NT2/D1 (cell line): ENCODE measurements around the gene SH2D3C.
"Not testable (repeated sequence)": the region's sequence is repeated elsewhere in the genome, so short reads cannot be mapped to it uniquely, and the experiment has no call there.

Source experiments
- DNase-seq: peaks from one replicate; pipeline ENCODE4 v3.0.0-alpha.2; 2011; ENCODE audit warnings: low read depth, low spot score
- H3K27me3 ChIP-seq: 2 replicates; pipeline ENCODE4 v1.6.0; 2011; ENCODE audit warnings: mild to moderate bottlenecking; ENCODE audit not compliant: insufficient read length, insufficient read depth
- H3K36me3 ChIP-seq: 2 replicates; pipeline ENCODE4 v1.6.1; 2011; ENCODE audit warnings: mild to moderate bottlenecking, low read length, mixed read lengths; ENCODE audit not compliant: insufficient read depth, insufficient read length
- H3K4me1 ChIP-seq: 2 replicates; pipeline ENCODE4 v1.5.1; 2011; ENCODE audit not compliant: insufficient read depth, insufficient read length
- H3K4me3 ChIP-seq: 2 replicates; pipeline ENCODE4 v1.5.1; 2011; ENCODE audit warnings: low read depth; ENCODE audit not compliant: insufficient read length
- H3K9ac ChIP-seq: 2 replicates; pipeline ENCODE4 v1.6.0; 2011; ENCODE audit warnings: low read depth; ENCODE audit not compliant: insufficient read length
- H3K9me3 ChIP-seq: 2 replicates; pipeline ENCODE4 v1.5.1; 2011; ENCODE audit warnings: mild to moderate bottlenecking, low read length; ENCODE audit not compliant: insufficient read depth
- SUZ12 ChIP-seq: IDR thresholded peaks from 2 replicates; pipeline ENCODE4 v1.6.1; 2011; ENCODE audit not compliant: insufficient read length, insufficient read depth; ENCODE audit errors: extremely low read depth
- YY1 ChIP-seq: IDR thresholded peaks from 2 replicates; pipeline ENCODE4 v1.6.1; 2011; ENCODE audit not compliant: insufficient read length, insufficient read depth
- ZNF274 ChIP-seq: IDR thresholded peaks from 2 replicates; pipeline ENCODE4 v1.6.1; 2011; ENCODE audit warnings: mild to moderate bottlenecking, low read depth, low read length

SH2D3C gene

DNA sequence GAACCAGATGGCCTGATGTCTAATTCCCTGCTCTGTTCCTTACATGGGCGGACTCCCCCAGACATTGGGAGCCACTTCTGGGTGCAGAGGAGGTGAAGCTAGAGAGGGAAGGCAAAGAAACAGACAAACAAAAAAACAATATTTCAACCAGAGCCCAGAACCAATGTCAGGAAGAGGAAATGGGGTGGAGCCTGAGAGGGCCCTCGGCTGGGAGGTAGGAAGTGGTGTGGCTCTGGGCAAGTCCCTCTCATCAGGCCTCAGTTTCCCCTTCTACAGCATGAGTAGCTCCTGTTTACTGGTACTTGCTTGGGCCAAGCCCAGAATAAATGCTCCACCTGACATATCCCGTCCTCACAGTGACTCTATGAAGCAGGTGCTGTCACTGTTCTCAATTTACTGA, 11.1 kb downstream of the SH2D3C start:
- Histone ChIP-seq H3K9me3 (no peaks in the 10 kb centered on the region), H3K27me3 (no peaks in the 10 kb centered on the region), H3K4me1 (peaks cover 31% of the 10 kb centered on the region), H3K9ac (peak overlapping the region; percentile 50), H3K4me3 (no peak overlapping the region), H3K36me3 (peaks cover 3% of the 10 kb centered on the region)
- TF ChIP-seq SUZ12 (no peak), YY1 (no peak), ZNF274 (no peak)
- no peak for DNase-seq

DNA sequence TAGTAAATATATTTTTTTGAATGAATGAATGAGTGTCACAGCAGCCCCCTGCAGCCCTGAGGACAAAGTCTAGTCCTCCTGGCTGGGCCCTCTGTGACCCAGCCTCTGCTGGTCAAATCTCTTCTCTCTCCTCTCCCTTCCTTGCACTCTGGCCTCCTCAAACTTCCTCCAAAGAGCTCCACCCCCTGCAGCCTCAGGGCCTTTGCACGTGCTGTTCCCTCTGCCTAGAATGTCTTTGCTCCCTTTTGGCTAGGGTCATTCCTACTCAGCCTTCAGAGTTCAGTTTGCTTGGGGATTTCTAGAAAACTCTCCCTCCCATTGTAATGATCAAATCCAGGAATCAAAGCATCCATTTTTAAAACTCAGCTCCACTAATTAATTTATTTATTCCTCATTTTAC, 13.0 kb downstream of the SH2D3C start:
- peaks cover 3% of the 10 kb centered on the region for H3K36me3 ChIP-seq
- H3K9ac ChIP-seq, result no peak overlapping the region
- H3K4me3 ChIP-seq, result no peak overlapping the region
- no peak for TF ChIP-seq SUZ12
- no peaks in the 10 kb centered on the region for H3K9me3 ChIP-seq
- peaks cover 28% of the 10 kb centered on the region for H3K4me1 ChIP-seq
- no peak for DNase-seq
- no peaks in the 10 kb centered on the region for H3K27me3 ChIP-seq

DNA sequence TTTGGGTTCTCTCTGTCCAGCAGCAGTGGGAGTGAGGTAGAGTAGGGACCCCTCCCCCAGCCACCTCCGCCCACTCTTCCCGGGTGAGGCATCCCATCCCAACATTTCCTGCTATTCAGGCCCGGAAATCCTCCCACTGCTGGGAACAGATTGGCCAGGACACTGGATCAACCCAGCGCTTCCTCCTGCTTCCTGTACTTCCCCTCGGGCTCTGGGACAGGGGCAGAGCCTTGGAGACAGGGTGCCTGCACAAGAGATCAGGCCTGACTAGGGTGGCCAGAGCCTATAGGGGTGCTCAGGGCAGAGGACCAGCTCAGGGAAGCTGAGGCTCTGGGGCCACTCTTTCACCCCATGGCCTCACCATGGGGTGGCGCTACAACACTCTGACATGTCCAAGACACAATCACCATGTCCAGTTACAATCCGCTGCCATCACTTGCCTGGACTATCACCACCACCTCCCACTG, 14.5 kb downstream of the SH2D3C start:
- H3K27me3 ChIP-seq, result no peaks in the 10 kb centered on the region
- no peak overlapping the region for H3K9ac ChIP-seq
- DNase-seq, result no peak
- peaks cover 21% of the 10 kb centered on the region for H3K4me1 ChIP-seq
- H3K36me3 ChIP-seq, result peaks cover 3% of the 10 kb centered on the region
- TF ChIP-seq SUZ12 (no peak), ZNF274 (no peak), YY1 (no peak)
- H3K4me3 ChIP-seq, result no peak overlapping the region
- H3K9me3 ChIP-seq, result no peaks in the 10 kb centered on the region

DNA sequence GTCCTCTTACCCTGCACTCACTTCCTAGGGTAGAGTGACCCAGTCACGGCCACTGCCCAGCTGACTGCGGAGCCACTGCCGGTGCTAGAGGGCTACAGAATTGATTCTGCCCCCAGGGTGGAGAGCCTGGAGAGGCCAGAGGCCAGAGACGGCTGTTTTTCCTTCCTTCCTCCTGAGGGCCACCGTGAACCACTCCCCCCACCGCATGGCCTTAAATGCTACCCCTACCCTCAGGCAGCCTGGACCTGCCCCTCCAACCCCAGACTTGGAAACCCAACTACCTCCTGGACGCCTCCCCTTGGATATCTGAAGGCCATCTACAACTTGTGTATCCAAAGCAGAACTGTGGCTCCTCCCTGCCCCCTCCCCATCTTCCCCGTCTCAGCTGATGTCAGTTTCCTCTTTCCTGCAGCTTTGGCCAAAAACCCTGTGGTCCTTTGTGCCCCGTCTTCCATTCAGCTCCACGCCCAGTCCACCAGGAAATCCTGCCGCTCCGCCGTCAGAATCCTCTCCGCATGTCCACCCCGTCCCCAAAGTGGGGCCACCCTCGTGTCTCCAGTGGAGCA, 16.3 kb downstream of the SH2D3C start:
- Histone ChIP-seq H3K27me3 (no peaks in the 10 kb centered on the region), H3K4me3 (no peak overlapping the region), H3K9me3 (no peaks in the 10 kb centered on the region), H3K4me1 (peaks cover 18% of the 10 kb centered on the region), H3K36me3 (peaks cover 3% of the 10 kb centered on the region), H3K9ac (peak overlapping the region; percentile 13)
- no peak for DNase-seq
- TF ChIP-seq ZNF274 (no peak), SUZ12 (no peak), YY1 (no peak)

DNA sequence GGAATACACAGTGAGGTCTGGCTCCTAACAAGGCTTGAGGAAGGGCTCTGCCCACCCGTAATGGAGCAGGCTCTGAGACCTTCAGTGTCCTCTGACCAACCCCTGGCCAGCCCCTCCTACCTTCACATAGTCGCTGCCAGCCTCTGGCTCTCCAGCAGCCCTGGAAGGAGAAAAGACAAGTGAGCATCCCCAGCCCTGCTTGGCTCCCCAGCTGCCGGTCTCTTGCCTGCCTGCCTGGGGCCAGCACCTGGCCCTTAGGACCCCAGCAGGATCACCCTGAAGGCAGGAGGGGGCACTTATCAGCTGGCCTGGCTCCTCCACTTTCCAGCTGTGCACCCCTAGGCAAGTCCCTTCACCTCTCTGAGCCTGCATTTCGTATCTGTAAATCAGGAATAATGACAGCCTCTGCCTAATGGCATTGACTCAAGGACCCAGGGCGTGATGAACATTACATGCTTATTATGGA, 16.9 kb downstream of the SH2D3C start:
- Histone ChIP-seq H3K9ac (no peak overlapping the region), H3K36me3 (no peaks in the 10 kb centered on the region), H3K9me3 (no peaks in the 10 kb centered on the region), H3K4me1 (peaks cover 15% of the 10 kb centered on the region), H3K27me3 (no peaks in the 10 kb centered on the region), H3K4me3 (no peak overlapping the region)
- DNase-seq, result no peak
- TF ChIP-seq YY1 (no peak), ZNF274 (no peak), SUZ12 (no peak)

DNA sequence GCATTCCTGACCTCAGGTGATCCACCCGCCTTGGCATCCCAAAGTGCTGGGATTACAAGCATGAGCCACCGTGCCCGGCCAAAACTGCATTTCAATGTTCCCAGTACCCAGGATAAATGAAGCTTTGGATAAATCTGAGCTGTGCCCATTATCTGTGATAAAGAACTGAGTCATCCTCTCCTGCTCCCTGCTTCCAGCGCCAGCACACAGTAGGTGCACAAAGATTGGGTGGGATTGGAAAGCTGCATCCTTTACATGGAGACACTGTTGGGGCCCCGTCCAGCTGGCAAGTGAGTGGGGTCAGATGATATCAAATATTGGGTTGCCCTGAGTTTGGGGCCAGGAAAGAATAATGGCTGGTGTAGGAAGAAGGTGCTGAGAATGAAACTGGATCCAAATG, 17.4 kb downstream of the SH2D3C start:
- Histone ChIP-seq H3K27me3 (peaks cover 5% of the 10 kb centered on the region), H3K36me3 (no peaks in the 10 kb centered on the region), H3K9ac (no peak overlapping the region), H3K4me1 (peaks cover 15% of the 10 kb centered on the region), H3K4me3 (no peak overlapping the region), H3K9me3 (no peaks in the 10 kb centered on the region)
- TF ChIP-seq YY1 (no peak), ZNF274 (no peak), SUZ12 (no peak)
- no peak for DNase-seq

DNA sequence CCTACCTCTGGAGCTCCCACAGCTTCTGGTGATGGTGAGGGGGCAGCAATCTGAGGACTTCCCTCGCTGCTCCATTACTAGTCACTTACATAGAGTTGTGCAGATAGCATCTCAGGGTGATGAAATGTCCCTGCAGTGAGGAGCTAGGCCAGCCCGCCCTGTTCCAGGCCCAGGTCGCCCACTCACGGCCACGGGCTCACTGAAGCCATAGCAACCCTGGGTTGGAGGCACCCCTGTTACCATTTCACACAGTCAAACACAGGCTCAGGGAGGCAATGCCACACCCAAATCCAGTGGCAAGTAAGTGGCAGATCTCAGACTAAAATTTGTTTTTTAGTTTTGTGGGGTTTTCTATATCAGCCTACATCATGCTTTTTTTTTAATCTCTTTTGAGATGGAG, 19.6 kb downstream of the SH2D3C start:
- H3K9me3 ChIP-seq, result no peaks in the 10 kb centered on the region
- no peak for TF ChIP-seq ZNF274
- no peak for TF ChIP-seq SUZ12
- no peak for TF ChIP-seq YY1
- no peak overlapping the region for H3K4me3 ChIP-seq
- H3K9ac ChIP-seq, result no peak overlapping the region
- DNase-seq, result no peak
- peaks cover 18% of the 10 kb centered on the region for H3K4me1 ChIP-seq
- H3K36me3 ChIP-seq, result no peaks in the 10 kb centered on the region
- peaks cover 25% of the 10 kb centered on the region for H3K27me3 ChIP-seq

DNA sequence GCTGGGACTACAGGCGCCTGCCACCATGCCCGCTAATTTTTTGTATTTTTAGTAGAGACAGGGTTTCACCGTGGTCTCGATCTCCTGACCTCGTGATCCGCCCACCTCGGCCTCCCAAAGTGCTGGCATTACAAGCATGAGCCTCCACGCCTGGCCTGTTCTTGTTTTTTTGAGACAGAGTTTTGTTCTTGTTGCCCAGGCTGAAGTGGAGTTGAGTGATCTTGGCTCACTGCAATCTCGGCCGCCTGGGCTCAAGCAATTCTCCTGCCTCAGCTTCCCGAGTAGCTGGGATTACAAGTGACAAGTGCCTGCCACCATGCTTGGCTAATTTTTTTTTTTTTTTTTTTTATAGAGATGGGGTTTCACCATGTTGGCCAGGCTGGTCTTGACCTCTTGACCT, 21.7 kb downstream of the SH2D3C start:
- peaks cover 46% of the 10 kb centered on the region for H3K27me3 ChIP-seq

More for the DNA sequence above, 21.7 kb downstream of the SH2D3C start:
- H3K4me3 ChIP-seq, H3K9me3 ChIP-seq, DNase-seq, H3K9ac ChIP-seq, H3K36me3 ChIP-seq: not testable (repeated sequence)
- H3K4me1 ChIP-seq, result peaks cover 14% of the 10 kb centered on the region
